Endometrial microvascular endothelial cells (primary cell): ENCODE measurements around the gene PPP1R2C. TPM values are rescaled to one million over a fixed set of nuclear protein-coding genes. Genes with fewer than 3 reads are reported as not detected.

Source experiments
- in situ Hi-C: cut with HindIII; loops from 2 replicates; pipeline ENCODE4 v1.10.0; 2017; ENCODE audit warnings: low sequenced_read_pairs, low pct_unique_long_range_greater_than_20kb; ENCODE audit errors: inconsistent ontology term
- total RNA-seq: library from RNA; depleted of rRNA; stranded (reverse); fragments of >200 nt; gene quantifications from one replicate; pipeline ENCODE4 v1.2.3, GENCODE V29; 2015; ENCODE audit errors: inconsistent ontology term

The PPP1R2C gene
- total RNA-seq, result not detected

DNA sequence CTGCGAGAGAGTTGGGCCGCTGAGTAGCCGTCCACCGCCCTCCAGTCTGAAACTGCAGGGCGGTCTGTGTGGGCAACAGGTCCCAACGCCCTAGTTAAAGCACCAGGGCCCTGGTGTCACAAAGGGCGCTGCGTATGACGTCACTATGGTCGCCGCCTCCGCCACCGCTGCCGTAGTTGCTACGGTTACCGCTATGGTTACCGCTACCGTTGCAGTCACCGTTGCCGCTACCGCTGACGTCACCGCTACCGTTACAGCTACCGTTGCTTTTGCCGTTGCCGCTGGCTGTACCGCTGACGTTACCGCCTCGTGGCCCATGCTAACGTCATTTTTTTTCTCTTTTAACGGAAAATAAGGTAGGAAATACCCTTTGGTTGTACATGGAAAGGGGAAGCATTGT is at the start of gene PPP1R2C:
Gene PPP1R2C, minus strand, starts transcription at position 68 of the 400 bp plus-strand sequence. CDS start 84 bp downstream, outside the sequence.
- in situ Hi-C loops, result no loop called here

- in situ Hi-C loops, result no loop called here
Observed at GRCh38 chrX:42825201-42825600, 47.2 kb upstream of the PPP1R2C start.

- in situ Hi-C loops, result no loop called here
Observed at GRCh38 chrX:42824541-42824940, 46.6 kb upstream of the PPP1R2C start.

GRCh38 chrX:42823443-42823842 is 45.5 kb upstream of the PPP1R2C start:
- in situ Hi-C loops, result no loop called here

DNA sequence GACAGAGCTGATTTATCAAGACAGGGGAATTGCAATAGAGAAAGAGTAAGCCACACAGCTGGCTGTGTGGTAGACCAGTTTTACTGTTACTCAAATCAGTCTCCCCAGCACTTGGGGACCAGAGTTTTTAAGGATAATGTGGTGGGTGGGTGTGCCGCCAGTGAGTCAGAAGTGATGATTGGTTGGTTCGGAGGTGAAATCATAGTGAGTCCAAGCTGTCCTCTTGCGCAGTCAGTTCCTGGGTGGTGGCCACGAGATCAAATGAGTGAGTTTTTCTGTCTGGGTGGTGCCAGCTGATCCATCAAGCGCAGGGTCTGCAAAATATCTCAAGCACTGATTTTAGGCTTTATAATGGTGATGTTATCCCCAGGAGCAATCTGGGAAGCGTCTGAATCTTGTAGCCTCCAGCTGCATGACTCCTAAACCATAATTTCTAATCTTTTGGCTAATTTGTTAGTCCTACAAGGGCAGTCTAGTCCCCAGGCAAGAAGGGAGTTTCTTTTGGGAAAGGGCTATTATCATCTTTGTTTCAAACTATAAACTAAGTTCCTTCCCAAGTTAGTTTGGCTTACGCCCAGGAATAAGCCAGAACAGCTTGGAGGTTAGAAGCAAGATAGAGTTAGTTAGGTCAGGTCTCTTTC is 44.0 kb upstream of the PPP1R2C start:
- in situ Hi-C loops, result no loop called here

GRCh38 chrX:42818151-42818921 is 40.4 kb upstream of the PPP1R2C start:
- in situ Hi-C loops, result no loop called here

GRCh38 chrX:42809569-42809968 is 31.6 kb upstream of the PPP1R2C start:
- in situ Hi-C loops, result no loop called here

DNA sequence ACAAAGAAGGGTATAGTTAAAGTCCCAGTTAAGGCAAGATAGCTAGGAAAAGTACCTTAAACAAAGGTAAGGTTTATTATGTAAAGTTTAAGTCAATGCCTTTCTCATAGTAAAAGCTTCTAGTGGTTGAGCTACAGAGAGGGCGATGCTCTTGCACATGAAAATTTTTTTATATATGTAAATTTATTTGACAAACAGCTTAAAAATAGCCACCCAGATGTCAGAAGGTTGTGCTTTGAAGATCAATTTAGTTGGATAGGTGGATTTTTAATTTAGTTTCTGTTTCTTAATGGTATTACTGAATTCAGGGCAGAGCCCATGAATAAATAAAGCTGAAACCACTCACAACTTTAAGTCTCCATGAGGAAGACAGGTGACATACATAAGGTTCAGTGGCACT is 29.4 kb upstream of the PPP1R2C start:
- in situ Hi-C loops, result no loop called here

DNA sequence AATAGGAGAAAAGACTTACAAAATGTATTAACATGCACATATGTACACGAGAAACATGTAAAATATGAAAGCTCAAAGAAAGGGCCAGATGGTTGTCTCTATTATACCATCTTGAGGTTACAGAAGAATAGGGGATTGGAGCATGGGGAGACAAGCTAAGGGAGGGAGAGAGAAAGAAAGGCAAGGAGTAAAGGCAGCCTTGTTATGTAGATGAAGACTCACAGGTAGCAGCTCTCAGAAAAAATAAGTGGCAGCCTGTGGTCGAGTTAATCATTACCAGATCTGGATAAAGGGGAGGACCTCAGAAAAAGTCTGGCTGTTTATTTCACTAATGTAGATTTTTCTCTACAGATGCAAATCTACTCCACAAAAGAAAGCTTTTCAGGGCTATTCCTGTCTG is 26.6 kb upstream of the PPP1R2C start:
- in situ Hi-C loops, result no loop called here

- in situ Hi-C loops, result no loop called here
Observed at GRCh38 chrX:42803320-42803719, 25.4 kb upstream of the PPP1R2C start.

DNA sequence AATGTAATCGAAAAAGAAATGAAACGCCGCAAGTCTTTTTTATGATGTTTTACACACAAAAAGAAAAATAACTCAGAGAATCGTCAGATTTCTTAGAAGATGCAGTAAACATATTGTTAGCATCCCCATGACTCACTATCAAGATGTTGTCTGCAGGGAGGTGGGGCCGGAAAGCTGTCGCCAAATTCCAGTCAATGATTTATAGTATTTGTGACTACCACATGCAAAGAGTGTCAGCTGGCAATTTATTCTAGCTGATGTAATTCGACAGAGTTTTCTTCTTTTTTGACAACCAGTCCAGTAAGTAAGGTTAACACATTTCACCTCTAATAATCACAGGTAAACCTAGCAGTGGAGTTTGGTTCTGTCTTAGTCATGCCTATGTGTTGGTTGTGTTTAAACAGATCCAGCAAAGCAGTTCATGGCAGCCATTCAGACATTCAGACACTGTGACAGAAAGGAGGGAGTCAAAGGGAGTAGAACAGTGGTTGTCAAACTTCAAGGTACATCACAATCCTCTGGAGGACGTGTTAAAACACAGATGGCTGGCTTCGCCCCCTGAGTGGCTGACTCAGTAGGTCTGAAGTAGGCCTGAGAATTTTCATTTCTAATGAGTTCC is 19.8 kb upstream of the PPP1R2C start:
- in situ Hi-C loops, result no loop called here

DNA sequence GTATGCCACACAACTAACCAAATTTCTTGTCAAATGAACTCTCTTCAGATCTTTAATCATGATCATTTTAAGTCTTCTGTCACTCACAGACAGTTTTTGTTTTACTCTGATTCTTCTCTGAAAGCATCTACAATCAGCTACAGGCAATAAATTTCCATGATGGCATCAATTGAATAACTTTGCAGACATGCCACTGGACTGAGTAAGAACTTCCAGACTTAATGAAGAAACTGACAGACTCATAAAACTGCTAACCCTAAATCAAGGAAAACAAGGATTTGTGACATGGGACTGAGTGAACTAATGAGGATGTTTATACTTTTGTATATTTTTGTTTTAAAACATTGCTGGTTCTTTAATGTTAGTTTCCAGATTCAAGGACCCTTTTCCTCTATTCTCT is 5.5 kb upstream of the PPP1R2C start:
- in situ Hi-C loops, result no loop called here

GRCh38 chrX:42776195-42776594 is 1.8 kb downstream of the PPP1R2C start:
- in situ Hi-C loops, result no loop called here

DNA sequence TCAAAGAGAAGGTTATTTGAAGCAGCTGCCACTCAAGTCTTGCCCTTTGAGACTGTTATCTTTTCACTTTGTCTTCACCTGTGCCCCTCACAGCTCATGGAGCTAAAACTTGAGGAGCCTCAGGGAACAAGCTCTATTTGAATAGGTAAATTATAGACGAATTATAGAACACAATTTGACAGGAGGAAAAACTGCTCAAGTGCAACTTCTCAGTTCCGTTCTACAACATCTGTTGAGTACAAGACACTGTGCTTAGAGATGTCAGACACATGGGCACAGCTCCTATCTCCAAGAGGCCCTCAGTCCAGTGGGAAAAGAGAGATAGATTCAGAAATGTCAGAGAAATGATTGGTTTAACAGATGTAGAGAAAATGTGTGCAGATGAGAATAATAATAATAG is 5.1 kb downstream of the PPP1R2C start:
- in situ Hi-C loops, result no loop called here

- in situ Hi-C loops, result no loop called here
Observed at GRCh38 chrX:42771506-42772335, 6.2 kb downstream of the PPP1R2C start.

DNA sequence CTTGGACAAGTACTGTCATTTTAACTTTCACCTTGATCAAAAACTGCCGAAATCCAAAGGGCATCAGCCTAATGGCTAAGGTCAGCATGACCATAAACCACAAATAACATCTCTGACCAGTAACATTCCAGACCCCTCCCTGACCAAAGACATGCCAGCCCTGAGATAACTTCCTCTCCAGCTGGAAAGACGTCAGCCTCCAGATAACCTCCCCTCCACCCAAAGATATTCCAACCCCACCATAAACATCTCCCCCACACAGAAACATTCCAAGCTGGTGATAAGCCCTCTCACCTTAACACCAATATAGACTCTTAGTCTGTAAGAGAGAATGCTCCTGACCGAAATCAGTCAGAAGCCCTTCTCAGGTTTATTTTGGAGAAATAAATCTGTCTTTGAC is 7.4 kb downstream of the PPP1R2C start:
- in situ Hi-C loops, result no loop called here

DNA sequence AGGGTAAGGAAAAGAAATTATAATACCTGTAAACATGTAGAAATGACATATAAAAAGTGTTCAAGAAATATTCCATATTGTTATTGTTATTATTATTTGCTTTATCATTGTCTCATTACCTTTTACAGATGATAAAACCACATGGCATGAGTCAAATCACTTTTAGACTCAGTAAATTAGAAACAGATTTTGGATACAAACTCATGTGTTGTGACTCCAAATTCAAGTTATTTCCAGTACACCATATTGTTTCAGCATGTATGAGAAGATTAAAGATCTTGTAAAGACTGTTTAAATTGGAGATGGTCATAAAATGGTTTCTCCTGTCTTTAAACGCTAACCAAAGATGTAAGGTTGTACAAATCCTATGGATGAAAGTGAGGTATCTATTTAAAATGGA is 18.1 kb downstream of the PPP1R2C start:
- in situ Hi-C loops, result no loop called here

- in situ Hi-C loops, result no loop called here
Observed at GRCh38 chrX:42755815-42756214, 22.1 kb downstream of the PPP1R2C start.

DNA sequence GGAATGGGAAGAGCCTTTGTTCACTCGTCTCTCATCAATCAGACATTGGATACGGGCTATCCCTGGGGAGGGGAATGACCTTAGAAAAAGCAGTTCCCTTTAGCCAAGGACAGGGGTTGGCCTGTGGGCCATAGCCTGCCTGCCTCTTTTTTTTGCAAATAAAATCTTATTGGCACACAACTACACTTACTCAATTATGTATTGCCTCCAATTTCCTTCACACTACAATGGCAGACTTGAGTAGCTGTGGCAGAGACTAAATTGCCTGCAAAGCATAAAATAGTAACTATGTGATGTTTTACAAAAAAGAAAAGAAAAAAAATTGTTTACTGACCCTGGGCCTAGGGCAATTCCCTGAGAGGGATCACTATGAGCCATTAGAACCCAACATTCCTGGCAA is 23.4 kb downstream of the PPP1R2C start:
- in situ Hi-C loops, result no loop called here
